ENCODE results near the gene SLC25A40. TPM values are rescaled to one million over a fixed set of nuclear protein-coding genes. Genes with fewer than 3 reads are reported as not detected.
A peak's percentile ranks its signal among the peaks of the same experiment; 100 is the strongest.
"Not testable (repeated sequence)": the region's sequence is repeated elsewhere in the genome, so short reads cannot be mapped to it uniquely, and the experiment has no call there.

The SLC25A40 gene
- polyA plus RNA-seq (2011; rRNA removed) (9.3 and 11.8 TPM in 2 replicates), polyA minus RNA-seq (2011; rRNA and poly(A)+ RNA removed) (2.2 and 4.9 TPM in 2 replicates)

DNA sequence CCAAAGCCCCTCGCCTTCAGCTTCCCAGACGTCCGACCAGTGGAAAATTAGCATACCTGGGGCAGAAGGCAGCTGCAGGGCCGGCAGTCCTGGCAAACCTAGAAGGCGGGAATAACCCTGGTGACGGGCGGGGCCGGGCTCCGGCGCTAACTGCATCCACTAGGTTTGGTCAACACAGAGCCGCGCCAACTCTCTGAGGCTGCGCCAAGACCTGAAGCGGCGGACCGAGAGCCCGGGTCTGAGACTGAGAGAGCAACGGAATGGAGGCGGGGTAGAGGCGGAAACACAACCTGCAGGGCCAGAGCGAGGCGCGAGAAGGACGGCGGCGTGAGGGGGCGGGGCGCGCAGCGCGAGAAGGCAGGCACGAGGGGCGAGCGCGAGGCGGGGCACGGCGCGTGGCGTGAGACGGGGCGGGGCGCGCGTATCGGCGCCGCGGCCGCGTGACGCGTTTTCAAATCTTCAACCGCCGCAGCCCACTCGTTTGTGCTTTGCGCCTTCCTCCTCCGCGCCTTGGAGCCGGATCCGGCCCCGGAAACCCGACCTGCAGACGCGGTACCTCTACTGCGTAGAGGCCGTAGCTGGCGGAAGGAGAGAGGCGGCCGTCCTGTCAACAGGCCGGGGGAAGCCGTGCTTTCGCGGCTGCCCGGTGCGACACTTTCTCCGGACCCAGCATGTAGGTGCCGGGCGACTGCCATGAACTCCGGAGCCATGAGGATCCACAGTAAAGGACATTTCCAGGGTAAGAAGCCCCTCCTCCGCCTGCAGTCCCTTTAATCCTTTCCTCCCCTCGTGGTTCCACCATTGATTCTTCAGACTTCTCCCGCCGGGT is at the start of gene SLC25A40, which contains the start of gene DBF4:
SLC25A40 (minus strand) TSS at position 321 of the 829 bp plus-strand sequence. CDS start 17,633 bp downstream, outside the sequence.
DBF4 (plus strand) TSS at position 454 of the 829 bp plus-strand sequence; CDS start at position 694, 240 bp downstream.
- Histone ChIP-seq H3K4me3 (ENCODE audit: low read depth, low read length) (peak within 1 kb of the TSS; percentile 85), H3K9me3 (ENCODE audit: control insufficient read depth, insufficient read depth, low read length) (peaks cover under 1% of the 10 kb centered on the region; the same call in 1 of the 2 replicates), H3K27me3 (ENCODE audit: control insufficient read depth, insufficient read depth, low read length) (no peaks in the 10 kb centered on the region), H3K27ac (ENCODE audit: low read depth, low read length) (peak within 1 kb of the TSS; percentile 94)
- TF ChIP-seq, protein P1, sequence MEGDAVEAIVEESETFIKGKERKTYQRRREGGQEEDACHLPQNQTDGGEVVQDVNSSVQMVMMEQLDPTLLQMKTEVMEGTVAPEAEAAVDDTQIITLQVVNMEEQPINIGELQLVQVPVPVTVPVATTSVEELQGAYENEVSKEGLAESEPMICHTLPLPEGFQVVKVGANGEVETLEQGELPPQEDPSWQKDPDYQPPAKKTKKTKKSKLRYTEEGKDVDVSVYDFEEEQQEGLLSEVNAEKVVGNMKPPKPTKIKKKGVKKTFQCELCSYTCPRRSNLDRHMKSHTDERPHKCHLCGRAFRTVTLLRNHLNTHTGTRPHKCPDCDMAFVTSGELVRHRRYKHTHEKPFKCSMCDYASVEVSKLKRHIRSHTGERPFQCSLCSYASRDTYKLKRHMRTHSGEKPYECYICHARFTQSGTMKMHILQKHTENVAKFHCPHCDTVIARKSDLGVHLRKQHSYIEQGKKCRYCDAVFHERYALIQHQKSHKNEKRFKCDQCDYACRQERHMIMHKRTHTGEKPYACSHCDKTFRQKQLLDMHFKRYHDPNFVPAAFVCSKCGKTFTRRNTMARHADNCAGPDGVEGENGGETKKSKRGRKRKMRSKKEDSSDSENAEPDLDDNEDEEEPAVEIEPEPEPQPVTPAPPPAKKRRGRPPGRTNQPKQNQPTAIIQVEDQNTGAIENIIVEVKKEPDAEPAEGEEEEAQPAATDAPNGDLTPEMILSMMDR (IDR thresholded peaks at IDR 0.05; ENCODE audit: low read depth, low read length) = no peak
- DNase-seq (ENCODE audit: low read depth, low spot score) = peak; percentile 78
- POLR2A ChIA-PET = no interaction called here
- CTCF ChIA-PET = no interaction called here

- H3K4me3 ChIP-seq (ENCODE audit: low read depth, low read length); DNase-seq (ENCODE audit: low read depth, low spot score); H3K27ac ChIP-seq (ENCODE audit: low read depth, low read length); CTCF ChIA-PET; H3K9me3 ChIP-seq (ENCODE audit: control insufficient read depth, insufficient read depth, low read length); H3K27me3 ChIP-seq (ENCODE audit: control insufficient read depth, insufficient read depth, low read length); POLR2A ChIA-PET: not testable (repeated sequence)
Observed at GRCh38 chr7:87922759-87923395, 46.7 kb upstream of the SLC25A40 start.

DNA sequence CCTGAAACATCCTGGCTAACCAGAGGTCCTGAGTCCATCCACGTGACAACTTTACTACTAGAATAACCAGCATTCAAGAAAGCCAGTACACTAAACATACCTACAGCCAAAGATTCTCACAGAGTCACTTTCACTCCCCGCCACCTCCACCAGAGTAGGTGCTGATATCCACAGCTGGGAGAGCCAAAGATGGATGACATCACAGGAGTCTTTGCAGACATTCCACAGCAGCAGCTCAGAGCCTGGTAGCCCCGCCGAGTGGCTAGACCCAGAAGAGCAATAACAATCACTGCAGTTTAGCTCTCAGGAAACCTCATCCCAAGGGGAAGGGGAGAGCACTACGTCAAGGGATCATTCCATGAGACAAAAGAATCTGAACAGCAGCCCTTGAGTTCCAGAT is 44.4 kb upstream of the SLC25A40 start:
- ChIA-PET POLR2A (no interaction called here), CTCF (no interaction called here)
- no peak for DNase-seq (ENCODE audit: low read depth, low spot score)
- Histone ChIP-seq H3K4me3 (ENCODE audit: low read depth, low read length) (no peak overlapping the region), H3K27me3 (ENCODE audit: control insufficient read depth, insufficient read depth, low read length) (no peaks in the 10 kb centered on the region), H3K27ac (ENCODE audit: low read depth, low read length) (no peak overlapping the region), H3K9me3 (ENCODE audit: control insufficient read depth, insufficient read depth, low read length) (no peaks in the 10 kb centered on the region)
- TF ChIP-seq, protein P1 (IDR thresholded peaks at IDR 0.05; ENCODE audit: low read depth, low read length) = no peak

- TF ChIP-seq, protein P1 (IDR thresholded peaks at IDR 0.05; ENCODE audit: low read depth, low read length) = no peak
- Histone ChIP-seq H3K27ac (ENCODE audit: low read depth, low read length) (no peak overlapping the region), H3K27me3 (ENCODE audit: control insufficient read depth, insufficient read depth, low read length) (no peaks in the 10 kb centered on the region), H3K4me3 (ENCODE audit: low read depth, low read length) (no peak overlapping the region), H3K9me3 (ENCODE audit: control insufficient read depth, insufficient read depth, low read length) (no peaks in the 10 kb centered on the region)
- DNase-seq (ENCODE audit: low read depth, low spot score) = no peak
- ChIA-PET CTCF (no interaction called here), POLR2A (no interaction called here)
Observed at GRCh38 chr7:87919875-87920274, 43.7 kb upstream of the SLC25A40 start.

- DNase-seq (ENCODE audit: low read depth, low spot score) = no peak
- TF ChIP-seq, protein P1 (IDR thresholded peaks at IDR 0.05; ENCODE audit: low read depth, low read length) = no peak
- H3K27ac ChIP-seq (ENCODE audit: low read depth, low read length) = no peak overlapping the region
- no peaks in the 10 kb centered on the region for H3K9me3 ChIP-seq (ENCODE audit: control insufficient read depth, insufficient read depth, low read length)
- ChIA-PET CTCF (no interaction called here), POLR2A (no interaction called here)
- no peaks in the 10 kb centered on the region for H3K27me3 ChIP-seq (ENCODE audit: control insufficient read depth, insufficient read depth, low read length)
- H3K4me3 ChIP-seq (ENCODE audit: low read depth, low read length) = no peak overlapping the region
Observed at GRCh38 chr7:87918740-87919139, 42.6 kb upstream of the SLC25A40 start.

Data from AG04450 (cell line).